Measurements from ENCODE around the gene RPS18.
"Not testable (repeated sequence)": the region's sequence is repeated elsewhere in the genome, so short reads cannot be mapped to it uniquely, and the experiment has no call there.

Gene RPS18

DNA sequence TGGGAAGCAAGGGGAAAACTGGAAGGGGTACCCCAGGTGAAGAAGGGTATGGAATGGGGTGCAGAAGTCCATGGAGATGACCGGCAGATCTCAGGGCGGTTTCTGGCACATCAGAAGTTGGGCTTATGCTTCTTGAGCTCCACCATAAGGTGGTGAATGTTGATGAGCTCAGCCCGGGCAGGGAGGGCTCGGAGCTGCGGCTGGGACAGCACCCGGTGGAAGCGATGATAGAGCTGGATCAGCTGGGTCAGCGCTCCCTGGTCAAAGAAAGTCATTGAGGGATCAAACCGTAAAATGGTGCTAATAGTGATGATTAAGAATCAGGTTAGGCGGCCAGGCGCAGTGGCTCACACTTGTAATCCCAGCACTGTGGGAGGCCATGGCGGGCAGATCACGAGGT is 21.1 kb upstream of the RPS18 start:
- no peaks in the 10 kb centered on the region for H3K9me3 Mint-ChIP-seq
- peaks cover 14% of the 10 kb centered on the region for H3K27me3 Mint-ChIP-seq
- peaks cover 19% of the 10 kb centered on the region for H3K36me3 Mint-ChIP-seq
- peak overlapping the region; percentile 85 for H3K4me3 Mint-ChIP-seq
- H3K27ac Mint-ChIP-seq: peak overlapping the region; percentile 97
- H3K4me1 Mint-ChIP-seq: peaks cover 39% of the 10 kb centered on the region
- peak; percentile 15 for DNase-seq
- CTCF ChIA-PET: interaction anchor here (1.1 to 6.2 kb wide), 8 partner anchors 11 to 125 kb away, joined by 3 to 86 read pairs (median 4); partner anchors contain the start of genes B3GALT4, RPS18 and VPS52

DNA sequence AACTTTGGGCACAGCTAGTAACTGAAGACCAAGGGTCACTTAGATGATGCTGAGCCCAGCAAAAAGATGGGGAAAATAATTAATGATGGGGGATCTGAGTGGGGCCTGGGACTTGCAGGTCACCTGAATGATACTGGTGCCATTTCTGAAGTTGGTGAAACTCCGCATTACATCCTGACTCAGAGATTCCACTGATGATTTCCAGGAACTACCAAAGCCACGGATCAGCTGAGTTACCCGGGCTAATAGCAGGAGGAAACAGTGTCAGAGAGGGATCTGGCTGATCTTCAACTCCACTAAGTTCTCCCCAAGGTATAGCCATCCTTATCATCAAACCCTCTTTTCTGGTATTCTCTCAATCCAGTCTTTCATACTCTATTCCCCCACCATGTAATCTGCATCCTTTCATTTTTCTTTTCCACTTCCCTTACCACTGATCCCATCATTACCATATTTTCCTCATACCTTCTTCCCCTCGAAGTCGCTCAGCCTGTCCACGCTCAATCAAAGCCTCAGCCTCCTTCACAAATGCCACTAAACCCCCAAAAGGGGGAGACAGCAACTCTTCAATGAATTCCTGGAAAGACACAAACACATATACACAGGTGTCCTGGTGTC is 20.4 kb upstream of the RPS18 start:
- Mint-ChIP-seq H3K9me3 (no peaks in the 10 kb centered on the region), H3K27ac (peak overlapping the region; percentile 58), H3K4me3 (peak overlapping the region; percentile 22), H3K4me1 (peaks cover 39% of the 10 kb centered on the region), H3K27me3 (peaks cover 7% of the 10 kb centered on the region), H3K36me3 (peaks cover 20% of the 10 kb centered on the region)
- peak; percentile 5 for DNase-seq
- CTCF ChIA-PET: interaction anchor here (0.7 to 6.2 kb wide), 5 partner anchors 19 to 126 kb away, joined by 3 to 86 read pairs (median 4); partner anchors contain the start of genes B3GALT4, RPS18 and VPS52

DNA sequence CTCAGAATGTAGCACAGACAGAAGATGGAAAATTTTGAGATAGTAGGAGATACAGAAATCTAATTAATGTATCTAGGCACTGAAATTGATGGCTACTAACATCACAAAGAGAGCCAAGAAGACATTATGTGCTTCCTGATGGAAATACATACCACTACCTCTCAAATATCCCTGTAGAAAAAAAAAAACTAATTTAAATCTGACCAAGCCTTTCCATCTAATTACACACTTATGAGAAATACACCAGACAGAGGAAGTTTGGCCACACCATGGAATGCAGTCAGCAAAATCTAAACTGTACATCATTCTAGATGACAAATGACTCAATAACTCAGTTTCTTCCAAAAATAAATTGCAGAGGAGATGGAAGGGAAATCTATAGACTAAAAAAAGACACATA is 19.1 kb upstream of the RPS18 start:
- Mint-ChIP-seq H3K9me3 (no peaks in the 10 kb centered on the region), H3K27me3 (peaks cover 5% of the 10 kb centered on the region), H3K36me3 (peaks cover 21% of the 10 kb centered on the region), H3K4me3 (no peak overlapping the region), H3K4me1 (peaks cover 39% of the 10 kb centered on the region), H3K27ac (no peak overlapping the region)
- DNase-seq: no peak
- CTCF ChIA-PET: no interaction called here

DNA sequence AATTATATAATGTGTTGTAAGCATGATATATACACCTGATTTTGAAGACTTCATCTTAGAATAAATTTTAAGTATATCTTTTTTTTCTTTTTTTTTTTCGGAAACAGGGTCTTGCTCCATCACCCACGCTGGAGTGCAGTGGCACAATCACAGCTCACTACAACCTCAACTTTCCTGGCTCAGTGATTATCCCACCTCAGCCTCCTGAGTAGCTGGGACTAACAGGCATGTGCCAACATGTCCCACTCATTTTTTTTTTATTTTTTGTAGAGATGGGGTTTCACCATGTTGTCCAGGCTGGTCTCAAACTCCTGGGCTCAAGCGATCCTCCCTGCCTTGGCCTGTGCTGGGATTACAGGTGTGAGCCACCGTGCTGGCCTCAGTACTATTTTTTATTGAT is 17.3 kb upstream of the RPS18 start:
- DNase-seq: peak; percentile 19
- Mint-ChIP-seq H3K27me3 (no peaks in the 10 kb centered on the region), H3K27ac (no peak overlapping the region), H3K4me3 (no peak overlapping the region), H3K9me3 (no peaks in the 10 kb centered on the region), H3K36me3 (peaks cover 29% of the 10 kb centered on the region), H3K4me1 (peaks cover 25% of the 10 kb centered on the region)
- CTCF ChIA-PET: interaction anchor here (0.7 to 1.9 kb wide), 3 partner anchors 18 to 130 kb away, joined by 3 to 6 read pairs (median 3); partner anchors contain the start of gene RPS18

DNA sequence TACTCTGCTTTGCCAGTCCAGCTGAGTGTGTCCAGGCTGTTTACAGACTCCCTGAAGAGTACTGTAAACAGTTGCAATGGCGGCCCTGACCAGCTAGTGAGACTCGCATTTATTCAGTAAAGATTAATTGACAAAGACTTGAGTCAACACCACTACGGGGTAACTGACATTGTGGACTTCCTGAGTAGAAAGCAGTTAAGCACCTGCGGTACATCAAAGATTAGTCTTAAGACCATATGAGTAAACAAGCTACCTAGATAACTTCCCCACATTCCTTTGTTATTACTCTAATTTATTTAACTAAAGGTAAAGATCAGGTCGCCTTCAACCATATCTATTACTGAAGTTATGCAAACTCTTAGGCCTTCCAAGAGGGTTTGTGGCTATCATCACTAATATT is 12.8 kb upstream of the RPS18 start:
- no peaks in the 10 kb centered on the region for H3K9me3 Mint-ChIP-seq
- H3K4me3 Mint-ChIP-seq: no peak overlapping the region
- DNase-seq: peak; percentile 11
- H3K27ac Mint-ChIP-seq: no peak overlapping the region
- CTCF ChIA-PET: no interaction called here
- peaks cover 36% of the 10 kb centered on the region for H3K36me3 Mint-ChIP-seq
- peaks cover 3% of the 10 kb centered on the region for H3K4me1 Mint-ChIP-seq
- no peaks in the 10 kb centered on the region for H3K27me3 Mint-ChIP-seq

DNA sequence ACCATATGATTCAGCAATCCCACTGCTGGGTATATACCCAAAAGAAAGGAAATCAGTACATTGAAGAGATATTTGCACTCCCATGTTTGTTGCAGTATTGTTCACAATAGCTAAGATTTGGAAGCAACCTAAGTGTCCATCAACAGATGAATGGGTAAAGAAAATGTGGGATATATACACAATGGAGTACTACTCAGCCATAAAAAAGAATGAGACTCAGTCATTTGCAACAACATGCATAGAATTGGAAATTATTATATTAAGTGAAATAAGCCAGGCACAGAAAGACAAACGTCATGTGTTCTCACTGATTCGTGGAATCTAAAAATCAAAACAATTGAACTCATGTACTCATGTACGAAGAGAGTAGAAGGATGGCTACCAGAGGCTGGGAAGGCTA is 9.4 kb upstream of the RPS18 start:
- not testable (repeated sequence) for H3K27ac Mint-ChIP-seq, DNase-seq, H3K4me1 Mint-ChIP-seq, H3K9me3 Mint-ChIP-seq, H3K4me3 Mint-ChIP-seq, H3K27me3 Mint-ChIP-seq
- CTCF ChIA-PET: interaction anchor here (1.5 kb wide), 1 partner anchor 12 kb away, joined by 4 read pairs; no protein-coding TSS in a partner anchor
- H3K36me3 Mint-ChIP-seq: peaks cover 59% of the 10 kb centered on the region

DNA sequence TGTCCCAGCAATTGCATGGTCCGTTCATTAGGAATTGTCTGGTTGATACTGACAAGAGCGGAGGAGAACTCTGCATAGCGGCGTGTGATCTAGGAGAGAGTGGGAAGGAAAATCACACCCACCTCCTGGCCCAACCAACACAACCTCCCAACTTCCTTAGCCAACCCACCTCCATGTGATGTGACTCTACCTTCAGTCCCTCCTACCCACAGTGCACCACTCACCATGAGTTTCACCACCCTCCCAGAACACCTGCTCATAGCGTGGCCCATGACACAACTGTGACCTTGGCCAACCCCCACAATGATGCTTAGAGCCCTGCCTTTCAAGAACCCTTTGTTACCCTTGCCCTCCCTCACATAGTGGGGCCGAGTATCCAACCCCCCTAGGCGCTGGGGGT is 7.9 kb upstream of the RPS18 start:
- no peak overlapping the region for H3K27ac Mint-ChIP-seq
- CTCF ChIA-PET: no interaction called here
- H3K4me3 Mint-ChIP-seq: no peak overlapping the region
- H3K4me1 Mint-ChIP-seq: peaks cover 3% of the 10 kb centered on the region
- no peaks in the 10 kb centered on the region for H3K9me3 Mint-ChIP-seq
- peaks cover 66% of the 10 kb centered on the region for H3K36me3 Mint-ChIP-seq
- DNase-seq: peak; percentile 10
- H3K27me3 Mint-ChIP-seq: no peaks in the 10 kb centered on the region

DNA sequence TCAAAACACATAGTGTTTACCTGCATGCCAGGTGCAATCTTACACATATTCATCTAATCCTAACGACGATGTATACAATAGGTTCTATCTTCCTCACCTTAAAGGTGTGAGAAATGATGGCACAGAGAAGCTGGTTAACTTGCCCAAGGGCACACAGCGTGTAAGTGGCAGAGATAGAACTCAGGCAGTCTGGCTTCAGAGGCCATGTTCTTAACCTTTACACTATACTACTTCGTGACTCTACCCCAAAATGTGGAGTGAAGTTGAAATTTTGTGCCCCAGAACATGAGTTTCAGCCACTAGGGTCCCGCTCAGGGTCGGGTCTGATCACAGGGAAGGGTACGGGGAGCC is 783 bp upstream of the RPS18 start:
- peaks cover 55% of the 10 kb centered on the region for H3K4me1 Mint-ChIP-seq
- no peak for DNase-seq
- H3K4me3 Mint-ChIP-seq: peak overlapping the region; percentile 94
- H3K36me3 Mint-ChIP-seq: peaks cover 59% of the 10 kb centered on the region
- CTCF ChIA-PET: interaction anchor here (1.1 to 1.9 kb wide), 4 partner anchors 19 to 147 kb away, joined by 3 to 5 read pairs (median 4); partner anchors contain the start of gene CUTA
- H3K27me3 Mint-ChIP-seq: no peaks in the 10 kb centered on the region
- H3K9me3 Mint-ChIP-seq: no peaks in the 10 kb centered on the region
- H3K27ac Mint-ChIP-seq: peak overlapping the region; percentile 98

DNA sequence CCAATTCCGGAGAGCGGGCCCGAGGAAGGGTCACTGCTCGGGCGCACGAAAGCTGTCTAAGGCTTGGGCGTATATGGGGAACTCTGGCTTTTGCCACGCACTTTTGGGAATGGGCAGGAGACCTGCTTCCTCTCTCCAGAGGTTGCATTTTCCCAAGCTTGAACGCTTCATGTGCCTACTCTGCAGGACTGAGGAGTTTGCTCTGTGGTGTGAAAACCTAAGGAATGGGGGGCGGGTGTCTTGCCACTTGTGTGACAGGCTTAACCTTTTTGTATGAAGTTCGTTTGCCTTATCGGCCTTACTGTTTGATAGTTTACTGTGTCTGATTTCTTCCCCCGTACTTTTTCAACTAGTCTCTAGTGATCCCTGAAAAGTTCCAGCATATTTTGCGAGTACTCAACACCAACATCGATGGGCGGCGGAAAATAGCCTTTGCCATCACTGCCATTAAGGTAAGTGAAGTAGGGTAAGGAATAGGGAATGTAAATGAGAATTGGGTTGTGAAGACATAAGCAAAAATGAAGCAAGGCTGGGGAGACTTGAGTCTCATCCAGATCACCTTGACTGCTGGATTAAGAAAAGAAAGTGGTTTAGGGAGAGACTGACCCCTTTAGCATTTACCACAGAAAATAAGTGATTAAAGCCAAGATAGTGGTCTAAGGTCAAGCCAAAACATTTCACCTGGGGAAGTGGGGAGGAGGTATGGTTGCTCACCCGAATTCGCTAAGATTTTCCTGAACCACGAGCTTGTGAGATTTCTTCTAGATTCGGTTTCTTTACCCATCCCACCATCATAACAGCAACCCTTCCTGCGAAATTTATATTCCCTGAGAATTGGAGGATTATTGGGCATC is 627 bp downstream of the RPS18 start:
- CTCF ChIA-PET: interaction anchor here (0.9 to 1.2 kb wide), 3 partner anchors 18 to 72 kb away, joined by 3 to 4 read pairs (median 3); no protein-coding TSS in a partner anchor
- peaks cover 57% of the 10 kb centered on the region for H3K36me3 Mint-ChIP-seq
- H3K27ac Mint-ChIP-seq: peak overlapping the region; percentile 98
- H3K9me3 Mint-ChIP-seq: no peaks in the 10 kb centered on the region
- peaks cover 4% of the 10 kb centered on the region for H3K27me3 Mint-ChIP-seq
- peaks cover 64% of the 10 kb centered on the region for H3K4me1 Mint-ChIP-seq
- H3K4me3 Mint-ChIP-seq: peak overlapping the region; percentile 94
- no peak for DNase-seq

DNA sequence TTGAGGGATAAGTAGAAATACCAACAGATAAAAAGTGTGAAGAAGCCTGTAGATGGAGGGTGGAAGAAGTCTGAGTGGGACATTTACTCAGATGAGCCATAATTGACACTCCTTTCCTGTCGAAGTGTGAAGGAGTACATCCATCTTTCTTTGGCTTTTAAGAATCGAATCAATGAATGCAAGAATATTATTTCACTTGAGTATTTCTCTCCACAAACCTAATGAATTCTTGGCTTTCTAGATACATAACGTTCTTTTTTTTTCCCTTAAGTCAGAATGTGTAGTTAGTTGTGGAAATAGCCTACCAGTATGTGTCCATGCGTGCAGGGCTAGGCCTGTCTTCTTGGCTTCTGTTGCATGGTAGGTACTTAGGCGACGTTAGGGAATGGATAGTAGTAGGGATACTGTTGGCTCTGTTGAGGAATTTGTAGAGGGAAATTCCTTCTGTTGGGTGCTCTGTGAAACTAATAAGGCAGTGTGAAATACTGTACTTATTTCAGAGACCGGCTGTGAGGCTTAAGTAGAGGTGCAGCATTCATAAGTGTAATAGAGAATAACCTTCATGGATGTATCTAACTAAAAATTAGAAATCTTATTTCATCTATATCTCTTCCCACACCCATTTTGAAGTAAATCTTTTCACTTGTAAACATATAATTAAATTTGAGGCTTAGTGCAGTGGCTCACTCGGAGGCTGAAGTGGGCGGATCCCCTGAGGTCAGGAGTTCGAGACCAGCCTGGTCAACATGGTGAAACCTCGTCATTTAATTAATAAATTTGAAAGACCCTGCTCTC is 1.5 kb downstream of the RPS18 start:
- CTCF ChIA-PET: interaction anchor here (1.2 kb wide), 1 partner anchor 71 kb away, joined by 4 read pairs; no protein-coding TSS in a partner anchor
- H3K4me1 Mint-ChIP-seq: peaks cover 71% of the 10 kb centered on the region
- H3K27me3 Mint-ChIP-seq: peaks cover 4% of the 10 kb centered on the region
- H3K4me3 Mint-ChIP-seq: peak overlapping the region; percentile 94
- no peaks in the 10 kb centered on the region for H3K9me3 Mint-ChIP-seq
- DNase-seq: peak; percentile 8
- peak overlapping the region; percentile 98 for H3K27ac Mint-ChIP-seq
- peaks cover 54% of the 10 kb centered on the region for H3K36me3 Mint-ChIP-seq

DNA sequence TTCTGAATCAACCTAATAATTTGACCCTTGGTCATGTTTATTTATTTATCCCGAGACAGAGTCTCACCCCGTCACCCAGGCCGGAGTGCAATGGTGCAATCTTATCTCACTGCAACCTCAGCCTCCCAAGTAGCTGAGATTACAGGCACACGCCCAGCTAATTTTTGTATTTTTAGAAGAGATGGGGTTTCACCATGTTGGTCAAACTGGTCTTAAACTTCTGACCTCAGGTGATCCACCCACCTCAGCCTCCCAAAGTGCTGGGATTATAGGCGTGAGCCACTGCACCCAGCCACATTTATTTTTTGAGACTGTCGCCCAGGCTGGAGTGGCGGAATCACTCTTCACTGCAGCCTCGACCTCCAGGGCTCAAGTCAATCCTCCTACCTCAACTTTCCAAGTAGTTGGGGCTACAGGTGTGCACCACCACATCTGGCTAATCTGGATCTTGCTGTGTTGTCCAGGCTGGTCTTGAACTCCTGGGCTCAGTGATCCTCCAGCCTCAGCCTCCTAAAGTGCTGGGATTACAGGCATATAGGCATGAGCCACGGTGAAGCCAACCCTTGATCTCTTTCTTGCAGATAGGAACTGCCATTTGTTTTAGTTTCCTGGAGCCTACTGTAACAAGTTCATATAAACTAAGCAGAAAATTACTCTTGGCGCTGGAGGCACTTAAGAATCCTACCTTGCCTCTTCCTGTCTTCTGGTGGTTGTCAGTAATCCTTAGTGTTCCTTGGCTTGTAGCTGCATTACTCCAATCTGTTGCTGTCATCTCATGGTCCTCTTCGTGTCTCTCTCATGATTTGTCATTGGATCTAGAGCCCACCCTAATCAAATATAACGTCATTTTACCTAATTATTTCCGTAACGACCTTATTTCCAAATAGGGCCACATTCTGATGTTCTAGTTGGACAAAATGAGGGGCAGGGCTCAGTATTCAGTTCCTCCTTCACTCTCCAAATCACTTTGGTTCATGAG is 2.3 kb downstream of the RPS18 start:
- DNase-seq: peak; percentile 10
- H3K36me3 Mint-ChIP-seq: peaks cover 54% of the 10 kb centered on the region
- H3K4me3 Mint-ChIP-seq: peak overlapping the region; percentile 94
- peak overlapping the region; percentile 98 for H3K27ac Mint-ChIP-seq
- H3K9me3 Mint-ChIP-seq: no peaks in the 10 kb centered on the region
- peaks cover 80% of the 10 kb centered on the region for H3K4me1 Mint-ChIP-seq
- CTCF ChIA-PET: no interaction called here
- H3K27me3 Mint-ChIP-seq: peaks cover 4% of the 10 kb centered on the region

DNA sequence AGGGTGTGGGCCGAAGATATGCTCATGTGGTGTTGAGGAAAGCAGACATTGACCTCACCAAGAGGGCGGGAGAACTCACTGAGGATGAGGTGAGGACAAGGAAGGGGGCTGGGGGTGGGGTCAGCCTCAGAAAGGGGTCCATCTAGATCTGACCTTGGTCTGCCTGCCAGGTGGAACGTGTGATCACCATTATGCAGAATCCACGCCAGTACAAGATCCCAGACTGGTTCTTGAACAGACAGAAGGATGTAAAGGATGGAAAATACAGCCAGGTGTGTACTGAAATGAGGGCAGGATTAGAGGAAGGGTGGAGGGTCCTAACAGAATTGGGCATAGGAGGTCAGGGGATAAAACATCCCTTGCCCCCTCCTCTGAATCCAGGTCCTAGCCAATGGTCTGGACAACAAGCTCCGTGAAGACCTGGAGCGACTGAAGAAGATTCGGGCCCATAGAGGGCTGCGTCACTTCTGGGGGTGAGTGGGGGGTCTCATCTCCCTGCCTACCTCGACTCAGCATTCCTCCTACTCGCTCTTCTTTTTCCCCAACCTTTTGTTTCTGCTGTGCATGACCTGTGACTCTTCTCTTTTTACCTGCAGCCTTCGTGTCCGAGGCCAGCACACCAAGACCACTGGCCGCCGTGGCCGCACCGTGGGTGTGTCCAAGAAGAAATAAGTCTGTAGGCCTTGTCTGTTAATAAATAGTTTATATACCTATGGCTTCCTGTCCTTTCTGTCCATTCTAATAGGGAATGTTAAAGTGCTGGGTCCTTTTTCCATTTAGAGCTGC is 4.1 kb downstream of the RPS18 start:
- peak overlapping the region; percentile 92 for H3K27ac Mint-ChIP-seq
- CTCF ChIA-PET: interaction anchor here (1.3 to 2.4 kb wide), 4 partner anchors 23 to 150 kb away, joined by 3 to 15 read pairs (median 8); partner anchors contain the start of gene RGL2
- H3K27me3 Mint-ChIP-seq, H3K9me3 Mint-ChIP-seq: not testable (repeated sequence)
- H3K36me3 Mint-ChIP-seq: peaks cover 60% of the 10 kb centered on the region
- peak; percentile 21 for DNase-seq
- H3K4me3 Mint-ChIP-seq: peak overlapping the region; percentile 91
- H3K4me1 Mint-ChIP-seq: peaks cover 77% of the 10 kb centered on the region
